H9 (cell line): ENCODE data around the gene SF1. TPM values are rescaled to one million over a fixed set of nuclear protein-coding genes. Genes with fewer than 3 reads are reported as not detected.
A peak's percentile ranks its signal among the peaks of the same experiment; 100 is the strongest.

ENCODE experiments used
- DNase-seq: peaks from one replicate; pipeline ENCODE4 v3.0.0-alpha.2; 2017
- H2AFZ ChIP-seq: one replicate; pipeline ENCODE4 v1.6.1; 2013; ENCODE audit warnings: mild to moderate bottlenecking, low read length, control low read depth, moderate library complexity
- H2AK5ac ChIP-seq: 2 replicates; pipeline ENCODE4 v1.6.1; 2013; ENCODE audit warnings: low read length, control low read depth, mixed read lengths; ENCODE audit not compliant: insufficient read length
- H2BK120ac ChIP-seq: one replicate; pipeline ENCODE4 v1.6.1; 2013; ENCODE audit warnings: low read depth, mild to moderate bottlenecking, low read length, control low read depth, inconsistent platforms; ENCODE audit not compliant: poor library complexity, severe bottlenecking
- H2BK12ac ChIP-seq: 2 replicates; pipeline ENCODE4 v1.6.1; 2013; ENCODE audit warnings: low read length, control low read depth, mixed read lengths, low read depth; ENCODE audit not compliant: insufficient read length
- H2BK15ac ChIP-seq: 2 replicates; pipeline ENCODE4 v1.6.1; 2013; ENCODE audit warnings: low read depth, low read length, control low read depth
- H2BK20ac ChIP-seq: one replicate; pipeline ENCODE4 v1.6.1; 2013; ENCODE audit warnings: low read depth, mild to moderate bottlenecking, low read length, control low read depth, inconsistent platforms; ENCODE audit not compliant: poor library complexity, severe bottlenecking
- H2BK5ac ChIP-seq: 2 replicates; pipeline ENCODE4 v1.6.1; 2013; ENCODE audit warnings: low read length, control low read depth, mixed read lengths; ENCODE audit not compliant: insufficient read length
- H3K14ac ChIP-seq: 2 replicates; pipeline ENCODE4 v1.6.1; 2013; ENCODE audit warnings: low read length, control low read depth; ENCODE audit not compliant: insufficient read depth
- H3K18ac ChIP-seq: 2 replicates; pipeline ENCODE4 v1.6.1; 2013; ENCODE audit warnings: low read depth, mild to moderate bottlenecking, mixed read lengths, low read length, control low read depth; ENCODE audit not compliant: insufficient read length
- H3K23ac ChIP-seq: 2 replicates; pipeline ENCODE4 v1.6.1; 2013; ENCODE audit warnings: low read length, control low read depth, mixed read lengths, low read depth; ENCODE audit not compliant: insufficient read length
- H3K23me2 ChIP-seq: 2 replicates; pipeline ENCODE4 v1.6.1; 2013; ENCODE audit warnings: low read depth, mild to moderate bottlenecking, mixed read lengths, low read length, control low read depth; ENCODE audit not compliant: insufficient read length, poor library complexity, severe bottlenecking
- H3K27ac ChIP-seq: 2 replicates; pipeline ENCODE4 v1.5.1; 2013; ENCODE audit warnings: low read length, control low read depth, mixed read lengths, low read depth; ENCODE audit not compliant: insufficient read length
- H3K27me3 ChIP-seq: 2 replicates; pipeline ENCODE4 v1.6.1; 2013; ENCODE audit warnings: low read length, control low read depth, inconsistent platforms; ENCODE audit not compliant: insufficient read depth
- H3K4ac ChIP-seq: 2 replicates; pipeline ENCODE4 v1.6.1; 2013; ENCODE audit warnings: low read depth, mild to moderate bottlenecking, control low read depth, inconsistent platforms, low read length, moderate library complexity
- H3K4me1 ChIP-seq: 2 replicates; pipeline ENCODE4 v1.6.1; 2013; ENCODE audit warnings: low read length, control low read depth, inconsistent platforms; ENCODE audit not compliant: insufficient read depth
- H3K4me2 ChIP-seq: 2 replicates; pipeline ENCODE4 v1.6.1; 2013; ENCODE audit warnings: low read length, control low read depth, mixed read lengths; ENCODE audit not compliant: insufficient read length, insufficient read depth
- H3K56ac ChIP-seq: 2 replicates; pipeline ENCODE4 v1.6.1; 2013; ENCODE audit warnings: low read depth, mild to moderate bottlenecking, mixed read lengths, low read length, control low read depth; ENCODE audit not compliant: insufficient read length
- H3K79me1 ChIP-seq: 2 replicates; pipeline ENCODE4 v1.6.1; 2013; ENCODE audit warnings: low read depth, mild to moderate bottlenecking, moderate library complexity, low read length, control low read depth, inconsistent platforms; ENCODE audit not compliant: insufficient read depth, poor library complexity, severe bottlenecking
- H3K79me2 ChIP-seq: 2 replicates; pipeline ENCODE4 v1.6.1; 2013; ENCODE audit warnings: low read length, control low read depth, inconsistent platforms; ENCODE audit not compliant: insufficient read depth
- H3K9ac ChIP-seq: 2 replicates; pipeline ENCODE4 v1.6.1; 2013; ENCODE audit warnings: low read length, control low read depth, mixed read lengths; ENCODE audit not compliant: insufficient read length; ENCODE audit errors: extremely low read depth
- H3K9me3 ChIP-seq: one replicate; pipeline ENCODE4 v1.6.1; 2013; ENCODE audit warnings: low read depth, low read length, inconsistent platforms; ENCODE audit not compliant: control insufficient read depth
- H3T11ph ChIP-seq: one replicate; pipeline ENCODE4 v1.6.1; 2013; ENCODE audit warnings: mild to moderate bottlenecking, low read length, control low read depth, inconsistent platforms
- H4K20me1 ChIP-seq: one replicate; pipeline ENCODE4 v1.6.1; 2013; ENCODE audit not compliant: control insufficient read depth, insufficient read length, insufficient read depth
- H4K5ac ChIP-seq: 2 replicates; pipeline ENCODE4 v1.6.1; 2013; ENCODE audit warnings: low read depth, mild to moderate bottlenecking, mixed read lengths, low read length, control low read depth; ENCODE audit not compliant: insufficient read length
- H4K8ac ChIP-seq: replicated peaks from 2 replicates; pipeline ENCODE4 v1.6.1; 2013; ENCODE audit warnings: low read length, control low read depth, mixed read lengths, low read depth; ENCODE audit not compliant: insufficient read length
- H4K91ac ChIP-seq: 2 replicates; pipeline ENCODE4 v1.6.1; 2013; ENCODE audit warnings: low read depth, mild to moderate bottlenecking, moderate library complexity, mixed read lengths, low read length, control low read depth; ENCODE audit not compliant: insufficient read length
- H3K27ac Mint-ChIP-seq, 3 experiments: 2 replicates in 2 of 3; 3 replicates in 1 of 3; pipeline ENCODE4 v1.8.0; 2020 to 2021; ENCODE audit warnings: mixed read lengths in 3 of 3, mild to moderate bottlenecking in 1 of 3, moderate library complexity in 1 of 3
- H3K27me3 Mint-ChIP-seq: 2 replicates; pipeline ENCODE4 v1.8.0; 2021; ENCODE audit warnings: low read depth, mild to moderate bottlenecking, moderate library complexity, mixed read lengths
- H3K36me3 Mint-ChIP-seq, 3 experiments: 2 replicates in 2 of 3; 3 replicates in 1 of 3; pipeline ENCODE4 v1.8.0; 2020 to 2021; ENCODE audit warnings: low read depth in 3 of 3, mixed read lengths in 3 of 3; ENCODE audit not compliant: insufficient read depth in 1 of 3
- H3K4me1 Mint-ChIP-seq, 2 experiments: 2 replicates each; pipeline ENCODE4 v1.8.0; 2020; ENCODE audit warnings: mixed read lengths in 2 of 2
- H3K4me3 Mint-ChIP-seq, 2 experiments: 2 replicates in 1 of 2; 3 replicates in 1 of 2; pipeline ENCODE4 v1.8.0; 2020 to 2021; ENCODE audit warnings: mild to moderate bottlenecking in 2 of 2, mixed read lengths in 2 of 2, moderate library complexity in 1 of 2
- H3K9me3 Mint-ChIP-seq, 2 experiments: 2 replicates in 1 of 2; 3 replicates in 1 of 2; pipeline ENCODE4 v1.8.0; 2020; ENCODE audit warnings: mild to moderate bottlenecking in 2 of 2, mixed read lengths in 2 of 2, moderate library complexity in 1 of 2
- CTCF ChIP-seq: fragments of 200-600 bp; sonication (generic); conservative IDR thresholded peaks from 3 replicates; pipeline ENCODE4 v1.8.0; 2021; ENCODE audit warnings: antibody characterized with exemption, mild to moderate bottlenecking
- WGBS: extraction: QIAGEN DNeasy Blood & Tissue Kit; methylation state at CpG from one replicate; pipeline ENCODE4 v1.1.7; 2013; ENCODE audit warnings: missing lambda C conversion rate, low lambda C conversion rate, mixed read lengths; ENCODE audit not compliant: insufficient read length; ENCODE audit errors: extremely low coverage; 5-methylcytosine and 5-hydroxymethylcytosine counted together
- total RNA-seq: library from RNA; stranded (reverse); gene quantifications from 2 replicates; pipeline ENCODE4 v1.2.1, GENCODE V29; 2021

Gene SF1
- total RNA-seq, 1 experiment from 2014 or later, result 528 TPM

GRCh38 chr11:64754124-64754918 is 24.0 kb downstream of the SF1 start:
- H3T11ph ChIP-seq, result no peak overlapping the region
- H4K8ac ChIP-seq, result no peak overlapping the region
- no peak overlapping the region for H2BK15ac ChIP-seq
- no peaks in the 10 kb centered on the region for H3K9me3 ChIP-seq
- H3K79me2 ChIP-seq, result no peaks in the 10 kb centered on the region
- H3K79me1 ChIP-seq, result no peaks in the 10 kb centered on the region
- no peak overlapping the region for H3K23ac ChIP-seq
- no peaks in the 10 kb centered on the region; the same call in none of the 2 replicates for H3K27me3 Mint-ChIP-seq
- H2BK12ac ChIP-seq, result no peak overlapping the region
- H2BK20ac ChIP-seq, result no peak overlapping the region
- no peak overlapping the region for H2BK120ac ChIP-seq
- WGBS, result no CpG with 5 or more reads among the region's 26 CpGs
- H2BK5ac ChIP-seq, result no peak overlapping the region
- peaks cover 0 to 14% (median 0%) of the 10 kb centered on the region in 3 experiments; a peak in 2 of 7 replicates for H3K36me3 Mint-ChIP-seq
- no peaks in the 10 kb centered on the region for H3K23me2 ChIP-seq
- H3K27ac ChIP-seq, result no peak overlapping the region
- no peak overlapping the region for H3K4me3 Mint-ChIP-seq
- no peaks in the 10 kb centered on the region for H3K9me3 Mint-ChIP-seq
- H3K14ac ChIP-seq, result no peak overlapping the region
- H3K4me1 Mint-ChIP-seq, result peaks cover 13 to 35% of the 10 kb centered on the region in 2 experiments
- no peaks in the 10 kb centered on the region for H3K27me3 ChIP-seq
- no peak overlapping the region for H3K4me2 ChIP-seq
- no peak overlapping the region for H3K9ac ChIP-seq
- no peaks in the 10 kb centered on the region; the same call in 1 of the 2 replicates for H3K4me1 ChIP-seq
- peak; percentile 30 for DNase-seq
- H3K18ac ChIP-seq, result no peak overlapping the region
- no peak overlapping the region for H2AK5ac ChIP-seq
- H4K5ac ChIP-seq, result no peak overlapping the region
- H4K91ac ChIP-seq, result no peak overlapping the region
- TF ChIP-seq CTCF, result no peak
- no peak overlapping the region; a peak in 1 of 7 replicates for H3K27ac Mint-ChIP-seq
- no peak overlapping the region for H3K4ac ChIP-seq
- H4K20me1 ChIP-seq, result no peaks in the 10 kb centered on the region
- H2AFZ ChIP-seq, result no peak overlapping the region
- no peak overlapping the region for H3K56ac ChIP-seq
